Stomach (tissue), 4 donors: ENCODE measurements around the gene ALDOA.

Experiments used
- EP300 ChIP-seq: sonication (generic); formaldehyde crosslinking; IDR thresholded peaks from one replicate; pipeline ENCODE4 v1.6.1; 2017; ENCODE audit warnings: antibody characterized with exemption
- POLR2A ChIP-seq, 4 donors: fragments of 450-650 bp; IDR thresholded peaks; one replicate each; pipeline ENCODE4 v1.6.1; 2016; ENCODE audit warnings: antibody characterized with exemption in 4 of 4, control low read depth in 2 of 4, mild to moderate bottlenecking in 1 of 4, moderate library complexity in 1 of 4
- POLR2AphosphoS5 ChIP-seq, 3 donors: sonication (generic); formaldehyde crosslinking; IDR thresholded peaks; one replicate each; pipeline ENCODE4 v1.6.1; 2016; ENCODE audit warnings: antibody characterized with exemption in 3 of 3
- TF ChIP-seq, protein P1 (sequence below), 7 experiments: fragments of 450-650 bp in 4 of 7; fragments of 200-600 bp in 3 of 7; sonication (generic) in 3 of 7; IDR thresholded peaks; one replicate each; pipeline ENCODE4 v1.5.1; 2016 to 2019; ENCODE audit warnings: antibody characterized with exemption in 7 of 7, control low read depth in 2 of 7, mild to moderate bottlenecking in 1 of 7

DNA sequence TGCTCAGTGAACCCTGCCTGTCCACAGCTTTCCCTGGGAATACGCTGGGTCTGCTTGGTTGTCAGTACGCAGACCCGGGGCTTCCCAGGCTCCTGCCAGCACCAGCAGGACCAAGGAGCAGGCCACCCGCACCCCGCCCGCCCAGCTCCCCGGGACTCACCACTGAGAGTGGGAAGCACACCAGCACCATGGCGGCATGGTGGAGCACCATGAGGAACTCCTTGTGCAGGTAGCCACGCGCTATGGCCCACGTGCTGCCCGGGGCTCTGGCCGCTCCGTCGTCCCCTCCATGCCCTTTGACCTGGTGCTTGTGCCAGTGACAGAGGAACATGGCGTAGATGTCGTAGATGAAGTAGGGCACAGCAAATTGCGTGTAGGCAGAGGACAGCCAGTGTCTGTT, 39.1 kb upstream of the ALDOA start:
- TF ChIP-seq, protein P1, sequence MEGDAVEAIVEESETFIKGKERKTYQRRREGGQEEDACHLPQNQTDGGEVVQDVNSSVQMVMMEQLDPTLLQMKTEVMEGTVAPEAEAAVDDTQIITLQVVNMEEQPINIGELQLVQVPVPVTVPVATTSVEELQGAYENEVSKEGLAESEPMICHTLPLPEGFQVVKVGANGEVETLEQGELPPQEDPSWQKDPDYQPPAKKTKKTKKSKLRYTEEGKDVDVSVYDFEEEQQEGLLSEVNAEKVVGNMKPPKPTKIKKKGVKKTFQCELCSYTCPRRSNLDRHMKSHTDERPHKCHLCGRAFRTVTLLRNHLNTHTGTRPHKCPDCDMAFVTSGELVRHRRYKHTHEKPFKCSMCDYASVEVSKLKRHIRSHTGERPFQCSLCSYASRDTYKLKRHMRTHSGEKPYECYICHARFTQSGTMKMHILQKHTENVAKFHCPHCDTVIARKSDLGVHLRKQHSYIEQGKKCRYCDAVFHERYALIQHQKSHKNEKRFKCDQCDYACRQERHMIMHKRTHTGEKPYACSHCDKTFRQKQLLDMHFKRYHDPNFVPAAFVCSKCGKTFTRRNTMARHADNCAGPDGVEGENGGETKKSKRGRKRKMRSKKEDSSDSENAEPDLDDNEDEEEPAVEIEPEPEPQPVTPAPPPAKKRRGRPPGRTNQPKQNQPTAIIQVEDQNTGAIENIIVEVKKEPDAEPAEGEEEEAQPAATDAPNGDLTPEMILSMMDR (IDR thresholded peaks at IDR 0.05): no peak
- no peak for TF ChIP-seq EP300
- no peak for TF ChIP-seq POLR2A (IDR thresholded peaks at IDR 0.05)
- no peak for TF ChIP-seq POLR2AphosphoS5 (IDR thresholded peaks at IDR 0.05)
